Neural progenitor cell (in vitro differentiated cells): ENCODE data around the gene STK32B.

Experiments
- EZH2 ChIP-seq: fragments of 200-600 bp; sonication (generic); IDR thresholded peaks from 2 replicates; pipeline ENCODE4 v1.6.1; 2017; ENCODE audit warnings: antibody characterized with exemption, mild to moderate bottlenecking, moderate library complexity
- EZH2phosphoT487 ChIP-seq: fragments of 200-600 bp; sonication (generic); IDR thresholded peaks from 2 replicates; pipeline ENCODE4 v1.6.1; 2017; ENCODE audit warnings: antibody characterized with exemption
- TF ChIP-seq, protein P1 (sequence below): fragments of 200-600 bp; sonication (generic); IDR thresholded peaks from 2 replicates; pipeline ENCODE4 v1.5.1; 2017; ENCODE audit warnings: antibody characterized with exemption, mild to moderate bottlenecking

DNA sequence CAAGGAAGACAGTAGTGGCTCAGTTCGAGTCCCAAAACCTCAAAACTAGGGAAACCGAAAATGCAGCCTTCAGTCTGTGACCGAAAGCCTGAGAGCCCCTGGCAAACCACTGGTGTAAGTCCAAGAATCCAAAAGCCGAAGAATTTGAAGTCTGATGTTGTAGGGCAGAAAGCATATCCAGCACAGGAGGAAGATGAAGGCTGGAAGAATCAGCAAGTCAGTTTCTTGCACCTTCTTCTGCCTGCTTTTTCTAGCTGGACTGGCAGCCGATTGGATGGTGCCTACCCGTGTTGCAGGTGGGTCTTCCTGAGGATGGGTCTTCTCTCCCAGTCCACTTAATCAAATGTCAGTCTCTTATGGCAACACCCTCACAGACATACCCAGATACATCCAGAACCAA is 95.0 kb downstream of the STK32B start:
- TF ChIP-seq, protein P1, sequence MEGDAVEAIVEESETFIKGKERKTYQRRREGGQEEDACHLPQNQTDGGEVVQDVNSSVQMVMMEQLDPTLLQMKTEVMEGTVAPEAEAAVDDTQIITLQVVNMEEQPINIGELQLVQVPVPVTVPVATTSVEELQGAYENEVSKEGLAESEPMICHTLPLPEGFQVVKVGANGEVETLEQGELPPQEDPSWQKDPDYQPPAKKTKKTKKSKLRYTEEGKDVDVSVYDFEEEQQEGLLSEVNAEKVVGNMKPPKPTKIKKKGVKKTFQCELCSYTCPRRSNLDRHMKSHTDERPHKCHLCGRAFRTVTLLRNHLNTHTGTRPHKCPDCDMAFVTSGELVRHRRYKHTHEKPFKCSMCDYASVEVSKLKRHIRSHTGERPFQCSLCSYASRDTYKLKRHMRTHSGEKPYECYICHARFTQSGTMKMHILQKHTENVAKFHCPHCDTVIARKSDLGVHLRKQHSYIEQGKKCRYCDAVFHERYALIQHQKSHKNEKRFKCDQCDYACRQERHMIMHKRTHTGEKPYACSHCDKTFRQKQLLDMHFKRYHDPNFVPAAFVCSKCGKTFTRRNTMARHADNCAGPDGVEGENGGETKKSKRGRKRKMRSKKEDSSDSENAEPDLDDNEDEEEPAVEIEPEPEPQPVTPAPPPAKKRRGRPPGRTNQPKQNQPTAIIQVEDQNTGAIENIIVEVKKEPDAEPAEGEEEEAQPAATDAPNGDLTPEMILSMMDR, result no peak
- TF ChIP-seq EZH2 (no peak), EZH2phosphoT487 (no peak)
